ENCODE measurements around the gene GABRA4.

The GABRA4 gene

DNA sequence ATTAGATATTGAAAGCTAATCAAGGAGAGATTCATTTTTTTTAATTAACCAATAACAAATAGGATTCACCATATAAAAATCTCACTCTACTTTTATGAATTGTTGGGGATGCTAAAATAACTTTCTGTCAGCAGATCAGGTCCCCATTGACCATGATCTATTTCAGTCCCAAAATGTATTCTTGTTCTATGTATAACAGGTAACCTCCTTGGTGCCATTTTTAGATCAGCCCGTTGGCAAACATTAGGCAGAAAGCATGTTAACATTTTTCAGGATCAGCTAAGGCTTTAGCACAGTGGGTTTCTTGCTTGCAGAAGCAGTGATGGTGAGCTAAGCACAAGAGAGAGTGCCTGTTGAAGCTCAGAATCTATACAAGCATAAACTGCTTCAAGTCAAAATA lies 43.6 kb downstream of the GABRA4 start:
- TF ChIP-seq ISL1 (CRISPR knock-in tag; IDR thresholded peaks at IDR 0.05) (no peak), ZNF70 (CRISPR knock-in tag; IDR thresholded peaks at IDR 0.05) (no peak), TOX (CRISPR knock-in tag; IDR thresholded peaks at IDR 0.05; ENCODE audit: borderline replicate concordance) (no peak), ZNF8 (CRISPR knock-in tag; IDR thresholded peaks at IDR 0.05) (no peak), ESRRG (CRISPR knock-in tag; IDR thresholded peaks at IDR 0.05) (no peak), CSDC2 (CRISPR knock-in tag; IDR thresholded peaks at IDR 0.05) (no peak), OSR1 (CRISPR knock-in tag; IDR thresholded peaks at IDR 0.05) (no peak), GLIS3 (CRISPR knock-in tag; IDR thresholded peaks at IDR 0.05) (no peak), ZC3H10 (CRISPR knock-in tag; IDR thresholded peaks at IDR 0.05) (no peak), TCF4 (CRISPR knock-in tag; IDR thresholded peaks at IDR 0.05; ENCODE audit: borderline replicate concordance) (no peak)
- TF ChIP-seq, protein P1, sequence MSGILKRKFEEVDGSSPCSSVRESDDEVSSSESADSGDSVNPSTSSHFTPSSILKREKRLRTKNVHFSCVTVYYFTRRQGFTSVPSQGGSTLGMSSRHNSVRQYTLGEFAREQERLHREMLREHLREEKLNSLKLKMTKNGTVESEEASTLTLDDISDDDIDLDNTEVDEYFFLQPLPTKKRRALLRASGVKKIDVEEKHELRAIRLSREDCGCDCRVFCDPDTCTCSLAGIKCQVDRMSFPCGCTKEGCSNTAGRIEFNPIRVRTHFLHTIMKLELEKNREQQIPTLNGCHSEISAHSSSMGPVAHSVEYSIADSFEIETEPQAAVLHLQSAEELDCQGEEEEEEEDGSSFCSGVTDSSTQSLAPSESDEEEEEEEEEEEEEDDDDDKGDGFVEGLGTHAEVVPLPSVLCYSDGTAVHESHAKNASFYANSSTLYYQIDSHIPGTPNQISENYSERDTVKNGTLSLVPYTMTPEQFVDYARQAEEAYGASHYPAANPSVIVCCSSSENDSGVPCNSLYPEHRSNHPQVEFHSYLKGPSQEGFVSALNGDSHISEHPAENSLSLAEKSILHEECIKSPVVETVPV (CRISPR knock-in tag; IDR thresholded peaks at IDR 0.05): no peak
- TF ChIP-seq, protein P2, sequence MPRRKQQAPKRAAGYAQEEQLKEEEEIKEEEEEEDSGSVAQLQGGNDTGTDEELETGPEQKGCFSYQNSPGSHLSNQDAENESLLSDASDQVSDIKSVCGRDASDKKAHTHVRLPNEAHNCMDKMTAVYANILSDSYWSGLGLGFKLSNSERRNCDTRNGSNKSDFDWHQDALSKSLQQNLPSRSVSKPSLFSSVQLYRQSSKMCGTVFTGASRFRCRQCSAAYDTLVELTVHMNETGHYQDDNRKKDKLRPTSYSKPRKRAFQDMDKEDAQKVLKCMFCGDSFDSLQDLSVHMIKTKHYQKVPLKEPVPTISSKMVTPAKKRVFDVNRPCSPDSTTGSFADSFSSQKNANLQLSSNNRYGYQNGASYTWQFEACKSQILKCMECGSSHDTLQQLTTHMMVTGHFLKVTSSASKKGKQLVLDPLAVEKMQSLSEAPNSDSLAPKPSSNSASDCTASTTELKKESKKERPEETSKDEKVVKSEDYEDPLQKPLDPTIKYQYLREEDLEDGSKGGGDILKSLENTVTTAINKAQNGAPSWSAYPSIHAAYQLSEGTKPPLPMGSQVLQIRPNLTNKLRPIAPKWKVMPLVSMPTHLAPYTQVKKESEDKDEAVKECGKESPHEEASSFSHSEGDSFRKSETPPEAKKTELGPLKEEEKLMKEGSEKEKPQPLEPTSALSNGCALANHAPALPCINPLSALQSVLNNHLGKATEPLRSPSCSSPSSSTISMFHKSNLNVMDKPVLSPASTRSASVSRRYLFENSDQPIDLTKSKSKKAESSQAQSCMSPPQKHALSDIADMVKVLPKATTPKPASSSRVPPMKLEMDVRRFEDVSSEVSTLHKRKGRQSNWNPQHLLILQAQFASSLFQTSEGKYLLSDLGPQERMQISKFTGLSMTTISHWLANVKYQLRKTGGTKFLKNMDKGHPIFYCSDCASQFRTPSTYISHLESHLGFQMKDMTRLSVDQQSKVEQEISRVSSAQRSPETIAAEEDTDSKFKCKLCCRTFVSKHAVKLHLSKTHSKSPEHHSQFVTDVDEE (CRISPR knock-in tag; IDR thresholded peaks at IDR 0.05): no peak
- no peak for ATAC-seq

DNA sequence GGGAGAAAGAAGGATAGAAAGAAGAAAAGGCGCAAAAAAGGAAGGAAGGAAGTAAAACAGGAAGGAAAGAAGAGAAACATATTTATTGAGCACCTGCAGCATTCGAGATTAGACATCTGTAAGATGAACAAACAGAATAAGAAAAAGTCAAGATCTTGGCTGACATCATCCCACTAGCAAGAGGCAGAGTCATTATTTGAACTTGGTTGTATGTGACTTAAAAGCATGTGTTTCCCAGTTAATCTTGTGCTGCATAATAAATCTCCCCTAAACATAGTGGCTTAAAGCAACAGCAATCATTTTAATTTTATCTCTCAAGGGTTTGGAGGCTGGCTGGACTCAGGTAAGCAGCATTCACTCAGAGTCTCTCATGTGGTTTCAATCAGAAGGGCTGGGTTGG lies 45.8 kb downstream of the GABRA4 start:
- TF ChIP-seq PPARA (CRISPR knock-in tag; IDR thresholded peaks at IDR 0.05; ENCODE audit: borderline replicate concordance) (no peak), RARB (CRISPR knock-in tag; IDR thresholded peaks at IDR 0.05) (no peak), ZNF565 (CRISPR knock-in tag; conservative IDR thresholded peaks at IDR 0.05; ENCODE audit: low read depth) (no peak), ZC3H10 (CRISPR knock-in tag; IDR thresholded peaks at IDR 0.05) (no peak), OSR1 (CRISPR knock-in tag; IDR thresholded peaks at IDR 0.05) (no peak), ARNTL (CRISPR knock-in tag; IDR thresholded peaks at IDR 0.05; ENCODE audit: borderline replicate concordance, low read depth) (no peak), SNAI2 (CRISPR knock-in tag; IDR thresholded peaks at IDR 0.05) (no peak), BACH2 (CRISPR knock-in tag; IDR thresholded peaks at IDR 0.05; ENCODE audit: borderline replicate concordance) (no peak), CSDC2 (CRISPR knock-in tag; IDR thresholded peaks at IDR 0.05) (no peak), TCF4 (CRISPR knock-in tag; IDR thresholded peaks at IDR 0.05; ENCODE audit: borderline replicate concordance) (no peak)
- TF ChIP-seq, protein P2 (CRISPR knock-in tag; IDR thresholded peaks at IDR 0.05): no peak
- TF ChIP-seq, protein P3, sequence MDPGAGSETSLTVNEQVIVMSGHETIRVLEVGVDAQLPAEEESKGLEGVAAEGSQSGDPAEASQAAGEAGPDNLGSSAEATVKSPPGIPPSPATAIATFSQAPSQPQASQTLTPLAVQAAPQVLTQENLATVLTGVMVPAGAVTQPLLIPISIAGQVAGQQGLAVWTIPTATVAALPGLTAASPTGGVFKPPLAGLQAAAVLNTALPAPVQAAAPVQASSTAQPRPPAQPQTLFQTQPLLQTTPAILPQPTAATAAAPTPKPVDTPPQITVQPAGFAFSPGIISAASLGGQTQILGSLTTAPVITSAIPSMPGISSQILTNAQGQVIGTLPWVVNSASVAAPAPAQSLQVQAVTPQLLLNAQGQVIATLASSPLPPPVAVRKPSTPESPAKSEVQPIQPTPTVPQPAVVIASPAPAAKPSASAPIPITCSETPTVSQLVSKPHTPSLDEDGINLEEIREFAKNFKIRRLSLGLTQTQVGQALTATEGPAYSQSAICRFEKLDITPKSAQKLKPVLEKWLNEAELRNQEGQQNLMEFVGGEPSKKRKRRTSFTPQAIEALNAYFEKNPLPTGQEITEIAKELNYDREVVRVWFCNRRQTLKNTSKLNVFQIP (CRISPR knock-in tag; IDR thresholded peaks at IDR 0.05; ENCODE audit: borderline replicate concordance, low read depth): no peak
- no peak for ATAC-seq

DNA sequence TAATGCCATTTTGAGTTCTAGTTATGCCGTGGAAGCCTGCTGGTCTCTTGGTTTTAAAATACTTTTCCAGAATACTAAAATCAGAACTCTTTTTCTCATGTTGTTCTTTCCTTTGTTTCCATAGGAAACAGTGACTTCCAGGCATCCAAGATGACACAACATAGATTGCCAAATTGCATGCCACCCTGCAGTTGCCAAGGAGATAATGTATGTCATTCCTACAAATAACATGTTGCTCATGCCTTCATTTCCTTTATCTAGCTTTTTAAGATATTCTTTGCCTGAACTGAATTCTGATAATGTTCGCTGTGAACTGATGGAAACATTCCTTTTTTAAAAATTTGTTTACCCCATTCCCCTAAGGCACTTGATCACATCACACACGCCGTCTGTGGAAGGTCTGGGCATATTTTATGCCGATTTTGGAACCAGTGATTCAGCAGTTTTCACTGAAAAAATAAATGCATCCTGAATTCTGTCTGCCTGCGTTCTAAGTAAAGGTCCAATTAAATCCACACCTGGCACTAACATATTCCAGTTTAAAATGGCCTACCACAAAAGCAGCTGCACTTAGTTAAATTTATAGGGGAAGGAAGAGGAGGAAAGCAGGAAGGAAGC lies 46.4 kb downstream of the GABRA4 start:
- ATAC-seq: no peak
- TF ChIP-seq TCF4 (CRISPR knock-in tag; IDR thresholded peaks at IDR 0.05; ENCODE audit: borderline replicate concordance) (no peak), GLIS3 (CRISPR knock-in tag; IDR thresholded peaks at IDR 0.05) (no peak), ZNF70 (CRISPR knock-in tag; IDR thresholded peaks at IDR 0.05) (no peak), ARNTL (CRISPR knock-in tag; IDR thresholded peaks at IDR 0.05; ENCODE audit: borderline replicate concordance, low read depth) (no peak), RARB (CRISPR knock-in tag; IDR thresholded peaks at IDR 0.05) (no peak), ESRRG (CRISPR knock-in tag; IDR thresholded peaks at IDR 0.05) (no peak), ZNF8 (CRISPR knock-in tag; IDR thresholded peaks at IDR 0.05) (no peak), ZFP30 (CRISPR knock-in tag; IDR thresholded peaks at IDR 0.05) (no peak), TOX (CRISPR knock-in tag; IDR thresholded peaks at IDR 0.05; ENCODE audit: borderline replicate concordance) (no peak), OSR1 (CRISPR knock-in tag; IDR thresholded peaks at IDR 0.05) (no peak)
- TF ChIP-seq, protein P4, sequence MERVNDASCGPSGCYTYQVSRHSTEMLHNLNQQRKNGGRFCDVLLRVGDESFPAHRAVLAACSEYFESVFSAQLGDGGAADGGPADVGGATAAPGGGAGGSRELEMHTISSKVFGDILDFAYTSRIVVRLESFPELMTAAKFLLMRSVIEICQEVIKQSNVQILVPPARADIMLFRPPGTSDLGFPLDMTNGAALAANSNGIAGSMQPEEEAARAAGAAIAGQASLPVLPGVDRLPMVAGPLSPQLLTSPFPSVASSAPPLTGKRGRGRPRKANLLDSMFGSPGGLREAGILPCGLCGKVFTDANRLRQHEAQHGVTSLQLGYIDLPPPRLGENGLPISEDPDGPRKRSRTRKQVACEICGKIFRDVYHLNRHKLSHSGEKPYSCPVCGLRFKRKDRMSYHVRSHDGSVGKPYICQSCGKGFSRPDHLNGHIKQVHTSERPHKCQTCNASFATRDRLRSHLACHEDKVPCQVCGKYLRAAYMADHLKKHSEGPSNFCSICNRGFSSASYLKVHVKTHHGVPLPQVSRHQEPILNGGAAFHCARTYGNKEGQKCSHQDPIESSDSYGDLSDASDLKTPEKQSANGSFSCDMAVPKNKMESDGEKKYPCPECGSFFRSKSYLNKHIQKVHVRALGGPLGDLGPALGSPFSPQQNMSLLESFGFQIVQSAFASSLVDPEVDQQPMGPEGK (CRISPR knock-in tag; IDR thresholded peaks at IDR 0.05; ENCODE audit: borderline replicate concordance): no peak
- TF ChIP-seq, protein P1 (CRISPR knock-in tag; IDR thresholded peaks at IDR 0.05): no peak

All from SK-N-SH treated with all-trans-retinoic acid at 6 μM for 48 hours (cell line).